ENCODE data around the gene KRT6C.

KRT6C gene

GRCh38 chr12:52438305-52439301, 35.0 kb downstream of the KRT6C start:
- no peak overlapping the region for H3K4me3 ChIP-seq (ENCODE audit: low read depth, low read length)
- no peak for DNase-seq (ENCODE audit: low read depth)

- no peak for DNase-seq (ENCODE audit: low read depth)
- H3K4me3 ChIP-seq (ENCODE audit: low read depth, low read length) = no peak overlapping the region
Measured at GRCh38 chr12:52437508-52437907, 36.1 kb downstream of the KRT6C start.

DNA sequence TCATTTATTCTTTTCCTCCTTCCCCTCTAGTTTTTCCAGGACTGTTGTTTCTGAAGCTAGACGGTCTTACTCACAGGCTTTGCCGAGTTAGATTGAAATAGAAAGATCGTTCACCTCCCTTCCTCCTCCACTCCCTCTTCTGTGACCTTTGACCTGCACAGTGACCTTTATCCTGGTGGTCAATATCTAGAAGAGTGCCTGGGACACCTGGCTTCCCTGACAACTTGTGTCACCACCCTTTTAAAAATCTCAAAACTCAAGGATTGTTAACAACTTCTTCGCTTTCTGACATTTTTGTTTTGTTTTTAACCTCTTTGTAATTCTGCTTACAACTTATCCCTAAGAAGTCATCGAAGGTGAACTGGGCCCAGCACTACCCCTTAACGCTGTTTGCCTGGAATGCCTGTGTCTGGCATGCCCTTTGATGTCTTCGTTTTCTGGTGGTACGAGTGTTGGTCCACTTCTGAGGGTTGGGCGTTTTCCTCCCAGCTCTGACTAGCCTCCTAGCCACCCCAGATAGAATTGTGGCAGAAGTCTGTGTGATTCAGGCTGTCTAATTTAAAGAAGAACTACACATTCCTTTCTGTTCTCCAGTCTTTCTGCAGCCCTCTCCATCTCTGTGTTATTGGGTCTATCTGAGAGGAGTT, 36.7 kb downstream of the KRT6C start:
- no peak for DNase-seq (ENCODE audit: low read depth)
- H3K4me3 ChIP-seq (ENCODE audit: low read depth, low read length) = no peak overlapping the region

DNA sequence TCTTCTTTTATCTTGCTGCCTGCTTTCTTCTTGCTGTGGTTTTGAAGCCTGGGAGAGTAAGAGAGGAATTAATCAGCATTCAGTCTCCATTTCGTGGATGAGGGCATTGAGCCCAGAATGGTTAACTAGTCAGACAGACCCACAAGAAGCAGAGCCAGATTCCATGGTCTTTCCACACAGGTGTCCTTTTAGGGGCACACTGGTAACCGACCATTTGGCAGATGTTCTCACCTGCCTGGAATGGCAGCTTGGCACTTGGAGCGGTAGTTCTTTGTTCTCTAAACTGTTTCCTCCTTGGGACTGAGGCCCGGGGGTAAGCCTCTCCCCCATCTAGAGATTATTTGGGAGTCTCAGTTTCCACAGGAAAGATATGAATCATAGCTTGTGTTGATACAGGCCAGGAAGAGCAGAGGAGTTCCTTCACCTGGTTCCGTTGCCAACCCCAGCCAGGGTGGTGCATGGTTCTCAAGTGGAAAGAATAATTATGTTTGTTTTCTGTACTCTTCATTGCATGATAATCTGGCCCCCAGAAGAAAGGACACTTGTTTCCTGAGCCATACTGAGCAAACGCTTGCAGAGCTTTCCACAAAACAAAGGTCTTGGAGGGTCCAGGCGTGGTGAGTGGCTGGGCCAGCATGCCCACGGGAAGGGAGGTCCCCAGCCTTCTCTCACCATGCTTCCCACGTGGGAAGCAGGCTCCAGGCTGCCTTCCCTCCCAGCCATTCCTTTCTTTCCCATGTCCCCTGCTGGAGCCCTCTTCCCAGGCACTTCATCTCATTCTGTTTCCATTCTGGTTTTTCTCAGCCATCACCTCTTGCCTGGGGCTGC, 37.4 kb downstream of the KRT6C start:
- H3K4me3 ChIP-seq (ENCODE audit: low read depth, low read length) = no peak overlapping the region
- DNase-seq (ENCODE audit: low read depth) = no peak

- DNase-seq (ENCODE audit: low read depth) = no peak
- no peak overlapping the region for H3K4me3 ChIP-seq (ENCODE audit: low read depth, low read length)
Measured at GRCh38 chr12:52435659-52435999, 38.0 kb downstream of the KRT6C start.

GRCh38 chr12:52434760-52435530, 38.7 kb downstream of the KRT6C start:
- DNase-seq (ENCODE audit: low read depth) = no peak
- H3K4me3 ChIP-seq (ENCODE audit: low read depth, low read length) = no peak overlapping the region

GRCh38 chr12:52434081-52434733, 39.4 kb downstream of the KRT6C start, which contains the start of gene KRT75:
KRT75 (minus strand) TSS chr12:52434371; CDS start chr12:52434304, 67 bp downstream.
- H3K4me3 ChIP-seq (ENCODE audit: low read depth, low read length) = no peak within 1 kb of the TSS
- no peak for DNase-seq (ENCODE audit: low read depth)

DNA sequence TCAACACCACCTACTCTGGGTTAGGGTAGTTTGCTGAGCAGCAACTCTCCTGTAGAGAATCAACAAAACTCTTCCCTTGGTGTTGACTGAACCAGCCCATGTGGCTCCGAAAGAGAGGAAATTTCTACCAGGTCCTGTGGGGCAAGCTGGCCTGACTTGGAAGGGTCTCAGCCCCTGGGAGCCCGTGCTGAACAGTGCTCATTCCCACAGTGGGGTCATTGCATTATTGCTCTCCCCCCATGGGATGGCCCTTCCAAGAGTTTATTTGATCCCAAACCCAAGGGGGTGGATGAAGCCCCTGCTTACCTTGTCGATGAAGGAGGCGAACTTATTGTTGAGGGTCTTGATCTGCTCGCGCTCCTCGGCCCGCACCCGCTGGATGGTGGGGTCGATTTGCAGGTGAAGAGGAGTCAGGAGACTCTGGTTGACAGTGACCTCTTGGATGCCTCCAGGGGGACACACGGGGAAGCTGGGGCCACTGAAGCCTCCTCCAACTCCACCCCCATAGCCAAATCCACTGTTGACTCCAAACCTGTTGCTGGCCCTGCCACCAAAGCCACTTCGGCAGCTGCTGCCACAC, 40.0 kb downstream of the KRT6C start:
- H3K4me3 ChIP-seq (ENCODE audit: low read depth, low read length) = no peak overlapping the region
- DNase-seq (ENCODE audit: low read depth) = no peak

- no peak overlapping the region for H3K4me3 ChIP-seq (ENCODE audit: low read depth, low read length)
- no peak for DNase-seq (ENCODE audit: low read depth)
Measured at GRCh38 chr12:52432559-52433207, 40.9 kb downstream of the KRT6C start.

DNA sequence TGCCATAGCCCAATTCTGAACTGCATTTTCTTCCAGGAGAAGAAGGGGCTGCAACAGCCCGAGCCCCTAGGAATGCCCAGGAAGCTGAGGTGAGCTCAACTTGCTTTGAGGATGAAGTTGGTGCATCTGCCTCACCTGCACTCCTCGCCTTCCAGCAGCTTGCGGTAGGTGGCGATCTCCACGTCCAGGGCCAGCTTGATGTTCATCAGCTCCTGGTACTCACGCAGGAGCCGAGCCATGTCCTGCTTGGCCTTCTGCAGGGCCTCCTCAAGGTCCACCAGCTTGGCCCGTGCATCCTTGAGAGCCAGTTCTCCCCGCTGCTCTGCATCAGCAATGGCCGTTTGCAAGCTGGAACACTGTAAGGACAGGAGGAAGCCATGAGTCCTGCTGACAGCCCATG, 45.5 kb downstream of the KRT6C start:
- no peak for DNase-seq (ENCODE audit: low read depth)
- no peak overlapping the region for H3K4me3 ChIP-seq (ENCODE audit: low read depth, low read length)

- H3K4me3 ChIP-seq (ENCODE audit: low read depth, low read length) = no peak overlapping the region
- DNase-seq (ENCODE audit: low read depth) = no peak
Measured at GRCh38 chr12:52427083-52427482, 46.5 kb downstream of the KRT6C start.

DNA sequence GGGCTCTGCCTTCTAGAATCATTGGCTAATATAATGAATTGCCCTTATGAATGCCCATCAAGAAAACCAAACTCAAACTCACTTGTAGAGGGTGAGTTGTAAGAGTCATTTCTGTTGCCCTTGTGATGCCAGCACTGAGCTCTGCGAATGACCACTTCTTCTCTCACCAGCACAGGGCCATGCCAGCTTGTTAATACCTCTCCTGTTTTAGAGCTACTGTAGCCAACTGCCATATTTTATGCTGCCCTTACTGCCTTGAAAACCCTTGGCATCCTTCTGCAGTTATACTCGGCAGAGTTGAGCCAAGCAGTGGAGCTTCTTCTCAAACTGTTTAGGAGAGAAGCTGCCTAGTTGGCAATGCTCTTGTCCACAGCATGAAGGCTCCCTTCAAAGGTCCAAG, 47.6 kb downstream of the KRT6C start:
- no peak overlapping the region for H3K4me3 ChIP-seq (ENCODE audit: low read depth, low read length)
- no peak for DNase-seq (ENCODE audit: low read depth)

- no peak overlapping the region for H3K4me3 ChIP-seq (ENCODE audit: low read depth, low read length)
- DNase-seq (ENCODE audit: low read depth) = no peak
Measured at GRCh38 chr12:52425466-52425865, 48.1 kb downstream of the KRT6C start.

- DNase-seq (ENCODE audit: low read depth) = no peak
- H3K4me3 ChIP-seq (ENCODE audit: low read depth, low read length) = no peak overlapping the region
Measured at GRCh38 chr12:52423661-52424500, 49.7 kb downstream of the KRT6C start.

DNA sequence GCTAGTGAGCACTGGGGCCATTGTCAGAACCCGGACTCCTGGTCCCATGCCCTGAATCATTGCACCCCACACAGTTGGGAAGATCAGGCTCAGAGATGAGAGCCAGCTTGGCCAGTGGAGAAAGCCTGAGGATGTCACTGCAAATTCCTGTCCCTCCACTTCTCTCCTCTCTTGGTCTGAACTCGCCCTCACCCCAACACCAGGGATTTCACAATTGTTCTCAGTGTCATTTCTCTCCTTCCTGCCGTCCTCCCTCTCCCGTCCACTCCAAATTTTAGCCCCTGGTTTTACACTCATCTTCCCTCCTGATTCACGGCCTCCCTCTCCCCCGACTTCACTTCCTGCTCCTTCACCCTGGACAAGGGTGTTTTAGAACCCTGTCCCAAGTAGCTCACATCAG, 50.6 kb downstream of the KRT6C start:
- H3K4me3 ChIP-seq (ENCODE audit: low read depth, low read length) = no peak overlapping the region
- no peak for DNase-seq (ENCODE audit: low read depth)

- no peak for DNase-seq (ENCODE audit: low read depth)
- no peak overlapping the region for H3K4me3 ChIP-seq (ENCODE audit: low read depth, low read length)
Measured at GRCh38 chr12:52419656-52420055, 53.9 kb downstream of the KRT6C start.

DNA sequence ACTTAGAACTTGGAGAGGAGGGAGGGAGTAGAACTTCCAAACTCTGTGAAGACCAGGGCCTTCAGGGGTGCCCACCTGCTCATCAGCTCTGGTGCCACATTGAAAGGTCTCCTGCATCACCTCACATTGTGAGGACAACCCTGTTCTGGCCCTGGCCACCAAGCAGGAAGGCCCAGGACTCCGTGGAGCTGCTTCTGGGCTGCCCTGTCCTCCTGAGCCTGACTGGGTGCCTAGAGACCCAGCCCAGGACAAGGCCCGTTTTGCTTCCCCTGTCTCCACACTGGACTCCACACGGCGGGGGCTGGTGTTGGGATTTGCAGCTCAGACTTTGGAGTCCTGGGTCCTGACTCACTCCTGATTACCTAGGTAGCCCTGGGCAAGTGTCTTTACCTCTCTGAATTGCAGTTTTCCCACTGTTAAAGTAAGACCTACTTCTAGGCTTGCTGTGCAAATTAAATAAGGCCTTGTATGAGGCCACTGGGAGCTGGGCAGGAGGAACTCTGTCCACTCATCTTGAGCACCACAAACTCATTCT, 55.0 kb downstream of the KRT6C start:
- no peak overlapping the region for H3K4me3 ChIP-seq (ENCODE audit: low read depth, low read length)
- DNase-seq (ENCODE audit: low read depth) = no peak

All from skeletal muscle cell (primary cell).